ACC112 (cell line): Measurements from ENCODE around the gene GPR50.

Experiments
- H2AFZ ChIP-seq: fragments of 200-600 bp; sonication (generic); one replicate; pipeline ENCODE4 v1.6.0; 2017; ENCODE audit warnings: antibody characterized with exemption, low read length; ENCODE audit not compliant: unreplicated experiment
- H3K27ac ChIP-seq: fragments of 200-600 bp; sonication (generic); 2 replicates; pipeline ENCODE4 v1.5.1; 2014; ENCODE audit warnings: low read depth, mild to moderate bottlenecking, antibody characterized with exemption, low read length, moderate library complexity
- H3K27me3 ChIP-seq: fragments of 200-600 bp; sonication (generic); 2 replicates; pipeline ENCODE4 v1.6.1; 2014; ENCODE audit warnings: mild to moderate bottlenecking, antibody characterized with exemption, low read length, moderate library complexity, mixed read lengths; ENCODE audit not compliant: insufficient read depth
- H3K36me3 ChIP-seq: fragments of 200-600 bp; sonication (generic); 2 replicates; pipeline ENCODE4 v1.6.1; 2016; ENCODE audit warnings: mild to moderate bottlenecking, antibody characterized with exemption, low read length, moderate library complexity, mixed read lengths; ENCODE audit not compliant: insufficient read depth
- H3K4me1 ChIP-seq: fragments of 200-600 bp; sonication (generic); one replicate; pipeline ENCODE4 v1.6.1; 2016; ENCODE audit warnings: low read length, mixed read lengths; ENCODE audit not compliant: insufficient read depth, unreplicated experiment, control insufficient read depth
- H3K4me3 ChIP-seq: fragments of 200-600 bp; sonication (generic); 2 replicates; pipeline ENCODE4 v1.5.1; 2014; ENCODE audit warnings: mild to moderate bottlenecking, low read depth, low read length
- H3K79me2 ChIP-seq: fragments of 200-600 bp; sonication (generic); one replicate; pipeline ENCODE4 v1.6.0; 2016; ENCODE audit warnings: low read length; ENCODE audit not compliant: control insufficient read depth, unreplicated experiment, insufficient read depth

GPR50 gene

GRCh38 chrX:151176231-151176750 is at the start of gene GPR50:
GPR50 (plus strand) TSS chrX:151176584; CDS start chrX:151176722, 138 bp downstream.
- H3K4me1 ChIP-seq: no peaks in the 10 kb centered on the region
- no peak within 1 kb of the TSS for H3K27ac ChIP-seq
- H3K36me3 ChIP-seq: no peaks in the 10 kb centered on the region
- peaks cover 52% of the 10 kb centered on the region for H3K27me3 ChIP-seq
- H3K4me3 ChIP-seq: no peak within 1 kb of the TSS
- H2AFZ ChIP-seq: no peak within 1 kb of the TSS
- no peaks in the 10 kb centered on the region for H3K79me2 ChIP-seq

- no peak overlapping the region for H3K4me3 ChIP-seq
- H3K4me1 ChIP-seq: no peaks in the 10 kb centered on the region
- H3K36me3 ChIP-seq: no peaks in the 10 kb centered on the region
- no peak overlapping the region for H2AFZ ChIP-seq
- no peaks in the 10 kb centered on the region for H3K27me3 ChIP-seq
- no peaks in the 10 kb centered on the region for H3K79me2 ChIP-seq
- H3K27ac ChIP-seq: no peak overlapping the region
These were observed 43.9 kb upstream of the GPR50 start for GRCh38 chrX:151132531-151132930.

- H3K4me3 ChIP-seq: no peak overlapping the region
- peaks cover 15% of the 10 kb centered on the region for H3K27me3 ChIP-seq
- no peaks in the 10 kb centered on the region for H3K36me3 ChIP-seq
- no peak overlapping the region for H2AFZ ChIP-seq
- no peaks in the 10 kb centered on the region for H3K4me1 ChIP-seq
- H3K27ac ChIP-seq: no peak overlapping the region
- no peaks in the 10 kb centered on the region for H3K79me2 ChIP-seq
These were observed 24.6 kb upstream of the GPR50 start for GRCh38 chrX:151151665-151152267.

GRCh38 chrX:151153086-151153485 is 23.3 kb upstream of the GPR50 start:
- Histone ChIP-seq H2AFZ (no peak overlapping the region), H3K4me1 (no peaks in the 10 kb centered on the region), H3K4me3 (no peak overlapping the region), H3K27ac (no peak overlapping the region), H3K36me3 (no peaks in the 10 kb centered on the region), H3K79me2 (no peaks in the 10 kb centered on the region), H3K27me3 (peaks cover 3% of the 10 kb centered on the region)

GRCh38 chrX:151153667-151154066 is 22.7 kb upstream of the GPR50 start:
- Histone ChIP-seq H3K79me2 (no peaks in the 10 kb centered on the region), H3K27me3 (peaks cover 3% of the 10 kb centered on the region), H3K36me3 (no peaks in the 10 kb centered on the region), H3K4me3 (no peak overlapping the region), H2AFZ (no peak overlapping the region), H3K4me1 (no peaks in the 10 kb centered on the region), H3K27ac (no peak overlapping the region)

GRCh38 chrX:151155234-151155633 is 21.1 kb upstream of the GPR50 start:
- Histone ChIP-seq H3K4me3 (no peak overlapping the region), H3K27ac (no peak overlapping the region), H3K36me3 (no peaks in the 10 kb centered on the region)

GRCh38 chrX:151161690-151162089 is 14.7 kb upstream of the GPR50 start:
- no peaks in the 10 kb centered on the region for H3K79me2 ChIP-seq
- H3K4me1 ChIP-seq: no peaks in the 10 kb centered on the region
- H3K36me3 ChIP-seq: no peaks in the 10 kb centered on the region
- no peak overlapping the region for H3K4me3 ChIP-seq
- no peak overlapping the region for H3K27ac ChIP-seq
- no peaks in the 10 kb centered on the region for H3K27me3 ChIP-seq
- no peak overlapping the region for H2AFZ ChIP-seq

More at GRCh38 chrX:151155234-151155633, 21.1 kb upstream of the GPR50 start:
- no peak overlapping the region for H2AFZ ChIP-seq
- H3K79me2 ChIP-seq: no peaks in the 10 kb centered on the region
- H3K4me1 ChIP-seq: no peaks in the 10 kb centered on the region
- H3K27me3 ChIP-seq: no peaks in the 10 kb centered on the region

GRCh38 chrX:151167791-151168345 is 8.5 kb upstream of the GPR50 start:
- Histone ChIP-seq H2AFZ (no peak overlapping the region), H3K4me3 (no peak overlapping the region), H3K36me3 (no peaks in the 10 kb centered on the region), H3K27me3 (no peaks in the 10 kb centered on the region), H3K4me1 (no peaks in the 10 kb centered on the region), H3K27ac (no peak overlapping the region), H3K79me2 (no peaks in the 10 kb centered on the region)

- H3K27me3 ChIP-seq: peaks cover 7% of the 10 kb centered on the region; the same call in 1 of the 2 replicates
- no peak overlapping the region for H2AFZ ChIP-seq
- no peaks in the 10 kb centered on the region for H3K36me3 ChIP-seq
- no peaks in the 10 kb centered on the region for H3K79me2 ChIP-seq
- H3K4me1 ChIP-seq: no peaks in the 10 kb centered on the region
- H3K27ac ChIP-seq: no peak overlapping the region
- H3K4me3 ChIP-seq: no peak overlapping the region
These were observed 6.6 kb upstream of the GPR50 start for GRCh38 chrX:151169783-151170182.

- peaks cover 52% of the 10 kb centered on the region for H3K27me3 ChIP-seq
- H3K36me3 ChIP-seq: no peaks in the 10 kb centered on the region
- no peak overlapping the region for H3K4me3 ChIP-seq
- no peaks in the 10 kb centered on the region for H3K4me1 ChIP-seq
- H3K79me2 ChIP-seq: no peaks in the 10 kb centered on the region
- H3K27ac ChIP-seq: no peak overlapping the region
- no peak overlapping the region for H2AFZ ChIP-seq
These were observed 1.7 kb upstream of the GPR50 start for GRCh38 chrX:151174581-151175282.
